GM23248 (cell line): ENCODE measurements around the gene SGMS1.

Experiments
- EZH2 ChIP-seq: fragments of 200-600 bp; sonication (generic); IDR thresholded peaks from 2 replicates; pipeline ENCODE4 v1.6.1; 2018; ENCODE audit warnings: antibody characterized with exemption, mild to moderate bottlenecking; ENCODE audit not compliant: insufficient read depth, poor library complexity, severe bottlenecking
- EZH2phosphoT487 ChIP-seq: fragments of 200-600 bp; sonication (generic); IDR thresholded peaks from 2 replicates; pipeline ENCODE4 v1.6.1; 2018; ENCODE audit warnings: antibody characterized with exemption, moderate library complexity, mild to moderate bottlenecking, low read depth; ENCODE audit not compliant: insufficient read depth

GRCh38 chr10:50280049-50280841 lies 343.5 kb downstream of the SGMS1 start:
- TF ChIP-seq EZH2: no peak
- no peak for TF ChIP-seq EZH2phosphoT487
